Peyer's patch (tissue), 4 donors: ENCODE measurements around the gene ARHGEF2.

ENCODE experiments used
- POLR2A ChIP-seq, 2 donors: fragments of 450-650 bp; IDR thresholded peaks; one replicate each; pipeline ENCODE4 v1.5.1; 2017; ENCODE audit warnings: antibody characterized with exemption in 2 of 2, mild to moderate bottlenecking in 2 of 2, moderate library complexity in 2 of 2
- TF ChIP-seq, protein P1 (sequence below), 6 experiments: fragments of 450-650 bp in 4 of 6; fragments of 200-600 bp in 2 of 6; sonication (generic) in 1 of 6; IDR thresholded peaks; one replicate each; pipeline ENCODE4 v1.5.1; 2017 to 2019; ENCODE audit warnings: antibody characterized with exemption in 6 of 6, mild to moderate bottlenecking in 3 of 6, moderate library complexity in 1 of 6

DNA sequence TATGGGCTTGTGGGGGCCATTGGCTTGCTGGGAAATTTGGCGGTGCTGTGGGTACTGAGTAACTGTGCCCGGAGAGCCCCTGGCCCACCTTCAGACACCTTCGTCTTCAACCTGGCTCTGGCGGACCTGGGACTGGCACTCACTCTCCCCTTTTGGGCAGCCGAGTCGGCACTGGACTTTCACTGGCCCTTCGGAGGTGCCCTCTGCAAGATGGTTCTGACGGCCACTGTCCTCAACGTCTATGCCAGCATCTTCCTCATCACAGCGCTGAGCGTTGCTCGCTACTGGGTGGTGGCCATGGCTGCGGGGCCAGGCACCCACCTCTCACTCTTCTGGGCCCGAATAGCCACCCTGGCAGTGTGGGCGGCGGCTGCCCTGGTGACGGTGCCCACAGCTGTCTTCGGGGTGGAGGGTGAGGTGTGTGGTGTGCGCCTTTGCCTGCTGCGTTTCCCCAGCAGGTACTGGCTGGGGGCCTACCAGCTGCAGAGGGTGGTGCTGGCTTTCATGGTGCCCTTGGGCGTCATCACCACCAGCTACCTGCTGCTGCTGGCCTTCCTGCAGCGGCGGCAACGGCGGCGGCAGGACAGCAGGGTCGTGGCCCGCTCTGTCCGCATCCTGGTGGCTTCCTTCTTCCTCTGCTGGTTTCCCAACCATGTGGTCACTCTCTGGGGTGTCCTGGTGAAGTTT is 36.4 kb downstream of the ARHGEF2 start:
- TF ChIP-seq, protein P1, sequence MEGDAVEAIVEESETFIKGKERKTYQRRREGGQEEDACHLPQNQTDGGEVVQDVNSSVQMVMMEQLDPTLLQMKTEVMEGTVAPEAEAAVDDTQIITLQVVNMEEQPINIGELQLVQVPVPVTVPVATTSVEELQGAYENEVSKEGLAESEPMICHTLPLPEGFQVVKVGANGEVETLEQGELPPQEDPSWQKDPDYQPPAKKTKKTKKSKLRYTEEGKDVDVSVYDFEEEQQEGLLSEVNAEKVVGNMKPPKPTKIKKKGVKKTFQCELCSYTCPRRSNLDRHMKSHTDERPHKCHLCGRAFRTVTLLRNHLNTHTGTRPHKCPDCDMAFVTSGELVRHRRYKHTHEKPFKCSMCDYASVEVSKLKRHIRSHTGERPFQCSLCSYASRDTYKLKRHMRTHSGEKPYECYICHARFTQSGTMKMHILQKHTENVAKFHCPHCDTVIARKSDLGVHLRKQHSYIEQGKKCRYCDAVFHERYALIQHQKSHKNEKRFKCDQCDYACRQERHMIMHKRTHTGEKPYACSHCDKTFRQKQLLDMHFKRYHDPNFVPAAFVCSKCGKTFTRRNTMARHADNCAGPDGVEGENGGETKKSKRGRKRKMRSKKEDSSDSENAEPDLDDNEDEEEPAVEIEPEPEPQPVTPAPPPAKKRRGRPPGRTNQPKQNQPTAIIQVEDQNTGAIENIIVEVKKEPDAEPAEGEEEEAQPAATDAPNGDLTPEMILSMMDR (IDR thresholded peaks at IDR 0.05), result no peak
- TF ChIP-seq POLR2A (IDR thresholded peaks at IDR 0.05), result no peak
